SIG-M5 (cell line): ENCODE results near the gene ECM1.

Experiments
- DNase-seq: peaks from one replicate; lab custom pipeline; 2025; lab: John Stamatoyannopoulos, UW

Gene ECM1

GRCh38 chr1:150558761-150559655 is 51.1 kb downstream of the ECM1 start:
- no peak for DNase-seq

DNA sequence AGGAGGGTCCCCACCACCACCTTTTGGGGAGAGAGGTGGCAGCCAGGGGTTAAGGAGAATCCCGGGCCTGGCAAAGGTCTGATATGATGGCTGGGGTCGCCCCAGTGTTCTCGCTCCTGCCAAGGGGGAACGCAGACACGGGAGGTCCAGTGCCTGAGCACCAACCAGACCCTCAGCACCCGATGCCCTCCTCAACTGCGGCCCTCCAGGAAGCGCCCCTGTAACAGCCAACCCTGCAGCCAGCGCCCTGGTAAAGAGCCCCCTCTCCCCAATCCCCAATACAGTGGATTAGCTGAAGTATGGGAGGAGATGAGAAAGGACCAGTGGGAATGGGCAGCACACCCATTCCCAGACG is 51.7 kb downstream of the ECM1 start:
- no peak for DNase-seq

GRCh38 chr1:150560011-150560438 is 52.1 kb downstream of the ECM1 start:
- DNase-seq: no peak

- DNase-seq: no peak
These were observed 52.8 kb downstream of the ECM1 start for GRCh38 chr1:150560576-150561253.

DNA sequence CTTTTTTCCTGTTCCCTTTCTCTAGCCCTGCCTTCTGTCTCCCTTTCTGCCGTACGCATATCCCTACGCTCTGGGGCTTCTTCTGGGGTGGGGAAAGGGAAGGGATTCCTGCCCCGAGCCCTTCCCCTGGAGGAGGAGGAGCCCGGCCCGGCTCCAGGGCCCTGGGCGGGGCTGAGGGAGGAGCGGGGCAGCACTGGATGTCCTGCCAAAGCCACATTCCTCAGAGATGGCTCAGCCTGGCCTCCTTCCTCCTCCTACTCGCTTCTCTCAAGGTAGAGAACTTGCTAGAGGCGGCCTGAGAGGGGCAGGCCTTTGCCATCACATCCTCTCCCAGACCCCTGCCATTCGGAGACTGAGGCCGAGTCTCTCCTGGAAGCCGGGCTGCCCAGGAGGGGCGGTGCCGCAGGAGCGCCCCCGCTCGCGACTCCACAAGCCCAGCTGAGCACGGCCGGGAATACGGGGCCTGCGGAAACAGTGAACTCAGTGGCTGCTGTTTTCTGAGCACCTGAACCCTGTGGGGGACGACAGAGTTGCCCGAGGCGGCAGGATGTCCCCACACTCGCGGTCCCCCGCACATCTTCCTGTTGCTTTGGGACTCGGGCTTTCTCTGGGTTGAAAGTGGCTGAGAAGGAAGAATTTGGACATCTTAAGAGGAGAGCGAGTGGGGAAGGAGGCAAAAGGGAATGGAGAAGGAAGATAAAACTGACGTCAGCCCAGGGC is 53.5 kb downstream of the ECM1 start:
- DNase-seq: no peak

GRCh38 chr1:150561974-150562445 is 54.1 kb downstream of the ECM1 start:
- no peak for DNase-seq

DNA sequence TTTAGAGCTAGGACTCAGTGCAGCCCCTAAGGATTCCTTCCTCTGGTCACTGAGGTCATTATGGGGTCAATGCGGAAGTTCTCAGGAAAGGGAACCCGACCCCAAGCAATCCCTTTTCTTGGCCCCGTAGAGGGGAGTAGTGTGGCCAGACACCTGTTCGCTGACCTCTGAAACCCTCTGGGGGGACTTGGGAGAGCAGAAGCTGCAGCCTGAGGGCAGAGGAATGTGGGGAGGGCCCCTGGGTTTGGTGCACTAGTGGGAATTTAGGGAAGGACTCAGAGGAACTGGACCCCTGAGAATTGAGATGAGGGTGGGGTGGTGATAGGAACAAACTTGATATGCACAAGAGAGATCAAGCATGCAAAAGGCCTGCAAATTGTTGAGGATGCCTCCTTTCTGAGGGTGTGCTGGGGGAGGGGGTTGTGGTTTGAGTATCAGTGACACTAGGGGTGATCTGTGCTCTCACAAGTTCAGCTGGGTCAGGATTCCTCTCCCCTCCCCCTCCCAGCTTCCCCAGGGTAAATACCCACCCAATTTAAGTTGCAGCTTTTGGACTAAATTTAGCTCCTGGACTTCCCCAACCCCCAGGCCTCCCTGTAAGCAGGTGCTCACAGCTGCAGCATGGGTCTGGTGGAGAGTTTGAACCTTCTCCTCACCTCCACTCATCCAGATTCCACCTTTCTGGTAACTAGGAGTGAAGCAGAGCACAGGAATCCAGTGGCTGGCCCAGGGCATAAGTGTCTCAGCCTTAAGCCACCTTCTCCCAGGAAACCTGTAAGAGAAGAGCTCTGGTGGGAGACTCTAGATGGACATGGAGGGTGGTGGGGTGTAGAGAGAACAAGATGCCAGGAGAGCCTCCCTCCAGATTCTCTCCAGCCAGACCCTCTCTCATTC is 54.8 kb downstream of the ECM1 start:
- DNase-seq: no peak
